ENCODE measurements around the gene STAC2.
A peak's percentile ranks its signal among the peaks of the same experiment; 100 is the strongest.

Gene STAC2

GRCh38 chr17:39217734-39218369, 7.9 kb downstream of the STAC2 start:
- no peak overlapping the region for H3K4me3 ChIP-seq (ENCODE audit: low read depth, low read length)

GRCh38 chr17:39213852-39214251, 11.9 kb downstream of the STAC2 start:
- no peak for TF ChIP-seq CTCF (IDR thresholded peaks at IDR 0.05; ENCODE audit: low read depth, low read length)
- no peak overlapping the region for H3K4me3 ChIP-seq (ENCODE audit: low read depth, low read length)

More at GRCh38 chr17:39217734-39218369, 7.9 kb downstream of the STAC2 start:
- no peak for TF ChIP-seq CTCF (IDR thresholded peaks at IDR 0.05; ENCODE audit: low read depth, low read length)

GRCh38 chr17:39212841-39213480, 12.8 kb downstream of the STAC2 start:
- H3K4me3 ChIP-seq (ENCODE audit: low read depth, low read length) = no peak overlapping the region
- no peak for TF ChIP-seq CTCF (IDR thresholded peaks at IDR 0.05; ENCODE audit: low read depth, low read length)

- no peak overlapping the region for H3K4me3 ChIP-seq (ENCODE audit: low read depth, low read length)
- TF ChIP-seq CTCF (IDR thresholded peaks at IDR 0.05; ENCODE audit: low read depth, low read length) = no peak
Measured at GRCh38 chr17:39212195-39212810, 13.4 kb downstream of the STAC2 start.

GRCh38 chr17:39210093-39210434, 15.7 kb downstream of the STAC2 start:
- TF ChIP-seq CTCF (IDR thresholded peaks at IDR 0.05; ENCODE audit: low read depth, low read length) = no peak
- peak overlapping the region; percentile 54 for H3K4me3 ChIP-seq (ENCODE audit: low read depth, low read length)

- no peak for TF ChIP-seq CTCF (IDR thresholded peaks at IDR 0.05; ENCODE audit: low read depth, low read length)
- peak overlapping the region; percentile 54 for H3K4me3 ChIP-seq (ENCODE audit: low read depth, low read length)
Measured at GRCh38 chr17:39209317-39210092, 16.2 kb downstream of the STAC2 start.

Data from WI38 (cell line).